GM13977 (cell line): ENCODE data around the gene MARF1.
"Not testable (repeated sequence)": the region's sequence is repeated elsewhere in the genome, so short reads cannot be mapped to it uniquely, and the experiment has no call there.

ENCODE experiments used
- DNase-seq: peaks from one replicate; pipeline ENCODE4 v3.0.0; 2012; ENCODE audit warnings: low spot score
- in situ Hi-C: fragments of 300-500 bp; cut with MboI; formaldehyde crosslinking; loops from one replicate; pipeline ENCODE4 v1.12.0; 2022; ENCODE audit warnings: low sequenced_read_pairs, low pct_unique_long_range_greater_than_20kb, mixed read lengths, inconsistent platforms; ENCODE audit not compliant: unreplicated experiment
- TF ChIP-seq, protein P1 (sequence below): IDR thresholded peaks from 2 replicates; pipeline ENCODE4 v1.5.1; 2012; ENCODE audit warnings: mild to moderate bottlenecking, control low read depth; ENCODE audit not compliant: insufficient read depth; ENCODE audit errors: extremely low read depth, missing control alignments

MARF1 gene

DNA sequence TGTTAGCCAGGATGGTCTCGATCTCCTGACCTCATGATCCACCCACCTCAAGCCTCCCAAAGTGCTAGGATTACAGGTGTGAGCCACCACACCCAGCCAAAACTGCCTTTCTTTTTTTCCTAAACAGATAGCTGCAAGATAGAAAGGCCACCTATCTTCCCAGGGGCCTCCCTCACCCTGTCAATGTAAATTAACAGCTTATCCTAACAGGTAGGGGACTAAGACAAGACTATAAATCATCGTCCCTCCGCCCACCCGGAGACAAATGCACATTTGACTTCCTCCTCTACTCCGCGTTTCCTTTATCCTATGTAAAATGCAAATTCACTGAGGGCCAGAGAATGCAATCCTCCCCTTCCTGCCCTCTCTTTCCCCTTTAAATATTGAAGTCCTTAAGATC, 71.4 kb downstream of the MARF1 start:
- in situ Hi-C loops, result no loop called here
- no peak for DNase-seq

DNA sequence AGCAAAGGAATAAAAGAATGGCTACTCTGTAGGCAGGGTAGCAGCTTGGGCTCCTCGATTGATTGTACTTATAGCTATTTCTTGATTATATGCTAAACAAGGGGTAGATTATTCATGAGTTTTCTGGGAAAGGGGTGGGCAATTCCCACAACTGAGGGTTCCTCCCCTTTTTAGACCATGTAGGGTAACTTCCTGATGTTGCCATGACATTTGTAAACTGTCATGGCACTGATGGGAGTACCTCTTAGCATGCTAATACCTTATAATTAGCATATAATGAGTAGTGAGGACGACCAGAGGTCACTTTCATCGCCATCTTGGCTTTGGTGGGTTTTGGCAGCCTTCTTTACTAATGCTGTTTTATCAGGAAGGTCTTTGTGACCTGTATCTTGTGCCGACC, 72.3 kb downstream of the MARF1 start:
- in situ Hi-C loops, DNase-seq: not testable (repeated sequence)

More for the DNA sequence above, 71.4 kb downstream of the MARF1 start:
- TF ChIP-seq, protein P1, sequence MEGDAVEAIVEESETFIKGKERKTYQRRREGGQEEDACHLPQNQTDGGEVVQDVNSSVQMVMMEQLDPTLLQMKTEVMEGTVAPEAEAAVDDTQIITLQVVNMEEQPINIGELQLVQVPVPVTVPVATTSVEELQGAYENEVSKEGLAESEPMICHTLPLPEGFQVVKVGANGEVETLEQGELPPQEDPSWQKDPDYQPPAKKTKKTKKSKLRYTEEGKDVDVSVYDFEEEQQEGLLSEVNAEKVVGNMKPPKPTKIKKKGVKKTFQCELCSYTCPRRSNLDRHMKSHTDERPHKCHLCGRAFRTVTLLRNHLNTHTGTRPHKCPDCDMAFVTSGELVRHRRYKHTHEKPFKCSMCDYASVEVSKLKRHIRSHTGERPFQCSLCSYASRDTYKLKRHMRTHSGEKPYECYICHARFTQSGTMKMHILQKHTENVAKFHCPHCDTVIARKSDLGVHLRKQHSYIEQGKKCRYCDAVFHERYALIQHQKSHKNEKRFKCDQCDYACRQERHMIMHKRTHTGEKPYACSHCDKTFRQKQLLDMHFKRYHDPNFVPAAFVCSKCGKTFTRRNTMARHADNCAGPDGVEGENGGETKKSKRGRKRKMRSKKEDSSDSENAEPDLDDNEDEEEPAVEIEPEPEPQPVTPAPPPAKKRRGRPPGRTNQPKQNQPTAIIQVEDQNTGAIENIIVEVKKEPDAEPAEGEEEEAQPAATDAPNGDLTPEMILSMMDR, result no peak

DNA sequence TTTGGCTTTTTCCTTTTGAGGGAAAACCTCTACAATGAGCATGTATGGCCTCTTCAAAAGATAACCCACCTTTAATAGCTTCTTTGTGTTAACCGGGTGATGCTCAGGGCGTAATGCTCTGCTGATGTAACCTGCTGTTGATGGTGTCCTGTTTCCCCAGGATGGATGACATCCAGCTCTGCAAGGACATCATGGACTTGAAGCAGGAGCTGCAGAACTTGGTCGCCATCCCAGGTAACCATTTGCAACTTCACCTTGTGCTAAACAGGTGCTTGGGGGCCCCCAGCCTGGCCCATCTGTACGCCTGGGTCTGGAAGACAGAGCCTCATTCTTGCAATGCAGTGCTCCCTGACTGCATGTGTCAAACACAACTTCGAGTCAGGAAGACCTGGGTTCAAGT, 75.1 kb downstream of the MARF1 start:
- TF ChIP-seq, protein P1, result no peak
- in situ Hi-C loops, result no loop called here

GRCh38 chr16:15566095-15566494, 76.9 kb downstream of the MARF1 start:
- TF ChIP-seq, protein P1, result no peak
- DNase-seq, result no peak
- in situ Hi-C loops, result no loop called here

More for the DNA sequence above, 75.1 kb downstream of the MARF1 start:
- no peak for DNase-seq

GRCh38 chr16:15564604-15565339, 78.2 kb downstream of the MARF1 start:
- TF ChIP-seq, protein P1, result no peak
- DNase-seq, result no peak
- in situ Hi-C loops, result no loop called here

DNA sequence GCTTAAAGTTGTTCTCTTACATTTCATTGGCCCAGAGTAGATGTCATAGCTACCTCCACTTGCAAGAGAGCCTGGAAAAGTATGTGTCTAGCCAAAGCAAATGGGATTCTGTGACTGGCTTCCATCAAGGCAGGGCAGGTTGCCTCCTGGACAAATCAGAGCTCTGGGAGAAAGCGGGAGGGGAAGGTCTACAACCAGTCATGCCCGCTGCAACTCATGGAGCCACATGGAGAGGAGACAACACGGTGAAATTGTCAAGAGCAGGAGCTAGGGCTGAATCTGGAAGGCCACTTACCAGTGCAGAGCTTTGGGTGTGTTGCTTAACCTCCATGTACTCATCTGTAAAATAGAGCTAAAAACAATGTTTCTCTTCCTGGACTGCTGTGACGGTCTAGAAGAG, 83.8 kb downstream of the MARF1 start:
- DNase-seq, result no peak
- in situ Hi-C loops, result no loop called here
- TF ChIP-seq, protein P1, result no peak

GRCh38 chr16:15557258-15557657, 85.7 kb downstream of the MARF1 start:
- TF ChIP-seq, protein P1, result no peak
- in situ Hi-C loops, result no loop called here
- no peak for DNase-seq
